H7 (cell line): ENCODE measurements around the gene TPSAB1. TPM values are rescaled to one million over a fixed set of nuclear protein-coding genes. Genes with fewer than 3 reads are reported as not detected.

ENCODE experiments used
- DNase-seq: peaks from one replicate; pipeline ENCODE4 v3.0.0; 2012
- H3K27me3 ChIP-seq: 2 replicates; pipeline ENCODE4 v1.6.0; 2011; ENCODE audit warnings: mild to moderate bottlenecking, low read length; ENCODE audit not compliant: control insufficient read depth, insufficient read depth
- H3K36me3 ChIP-seq: replicated peaks from 2 replicates; pipeline ENCODE4 v1.5.1; 2011; ENCODE audit warnings: low read length; ENCODE audit not compliant: control insufficient read depth, insufficient read depth
- H3K4me3 ChIP-seq: 2 replicates; pipeline ENCODE4 v1.5.1; 2011; ENCODE audit warnings: low read depth, mild to moderate bottlenecking, control low read depth, low read length, moderate library complexity; ENCODE audit not compliant: insufficient read depth
- total RNA-seq: library from RNA; depleted of rRNA; stranded (reverse); fragments of >200 nt; shearing (Covaris generic); gene quantifications from 2 replicates; pipeline ENCODE4 v1.2.3, GENCODE V29; 2014; rRNA removed

The TPSAB1 gene
- total RNA-seq, 1 experiment from 2014 or later, result not detected

DNA sequence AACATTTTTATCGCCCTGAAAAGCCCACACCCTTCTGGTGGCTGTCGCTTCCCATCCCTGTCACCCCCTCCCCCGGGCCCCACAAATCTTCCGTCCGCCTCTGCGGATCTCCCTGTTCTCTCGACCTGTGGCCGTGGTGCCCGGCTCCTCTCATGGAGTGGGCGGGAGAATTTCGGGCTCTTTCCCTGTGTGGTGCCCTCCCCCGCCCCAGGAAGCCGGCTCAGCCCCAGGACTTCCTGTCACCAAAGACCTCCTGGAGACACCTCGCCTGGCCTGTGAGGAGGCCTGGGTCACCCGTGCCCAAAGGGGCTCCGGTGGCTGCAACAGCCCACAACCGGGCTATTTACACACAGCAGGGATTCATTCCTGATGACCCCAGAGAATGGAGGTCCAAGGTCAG, 42.8 kb downstream of the TPSAB1 start:
- Histone ChIP-seq H3K27me3 (0 out of 2 replicates have a peak, but pooled peaks cover 1% of the 10 kb centered on the region), H3K36me3 (no peaks in the 10 kb centered on the region), H3K4me3 (no peak overlapping the region)
- DNase-seq, result peak; percentile 79

DNA sequence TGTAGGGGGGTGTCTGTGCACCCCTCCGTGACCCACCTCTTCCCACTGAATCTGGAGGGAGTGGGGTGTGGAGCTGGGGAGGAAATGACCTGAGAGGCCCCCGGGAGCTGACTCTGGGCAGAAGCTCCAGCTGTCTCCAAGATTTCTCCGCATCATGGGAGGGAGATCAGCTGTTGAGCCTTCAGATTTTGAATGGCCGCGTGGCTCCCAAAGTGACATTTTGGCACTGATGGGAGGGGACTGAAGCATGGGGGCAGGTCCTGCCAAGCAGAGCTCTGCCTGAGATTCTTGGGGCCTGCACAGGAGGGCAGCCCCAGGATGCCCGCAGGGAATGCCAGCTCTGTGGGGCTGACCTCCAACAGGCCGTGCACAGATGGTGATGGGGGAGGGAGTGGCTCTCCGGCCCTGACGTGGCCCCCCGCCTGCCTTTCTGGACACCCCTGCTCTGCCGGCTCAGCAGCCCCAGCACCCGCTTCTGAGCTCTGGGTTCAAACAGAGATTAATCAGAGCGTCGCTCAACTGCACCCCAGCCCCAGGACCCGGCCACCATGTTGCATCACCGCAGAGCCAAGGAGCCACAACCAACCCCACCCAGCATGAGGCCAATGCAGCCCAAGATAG, 43.6 kb downstream of the TPSAB1 start:
- DNase-seq, result peak; percentile 56
- peaks cover 1% of the 10 kb centered on the region; the same call in 1 of the 2 replicates for H3K27me3 ChIP-seq
- H3K4me3 ChIP-seq, result no peak overlapping the region
- no peaks in the 10 kb centered on the region for H3K36me3 ChIP-seq

DNA sequence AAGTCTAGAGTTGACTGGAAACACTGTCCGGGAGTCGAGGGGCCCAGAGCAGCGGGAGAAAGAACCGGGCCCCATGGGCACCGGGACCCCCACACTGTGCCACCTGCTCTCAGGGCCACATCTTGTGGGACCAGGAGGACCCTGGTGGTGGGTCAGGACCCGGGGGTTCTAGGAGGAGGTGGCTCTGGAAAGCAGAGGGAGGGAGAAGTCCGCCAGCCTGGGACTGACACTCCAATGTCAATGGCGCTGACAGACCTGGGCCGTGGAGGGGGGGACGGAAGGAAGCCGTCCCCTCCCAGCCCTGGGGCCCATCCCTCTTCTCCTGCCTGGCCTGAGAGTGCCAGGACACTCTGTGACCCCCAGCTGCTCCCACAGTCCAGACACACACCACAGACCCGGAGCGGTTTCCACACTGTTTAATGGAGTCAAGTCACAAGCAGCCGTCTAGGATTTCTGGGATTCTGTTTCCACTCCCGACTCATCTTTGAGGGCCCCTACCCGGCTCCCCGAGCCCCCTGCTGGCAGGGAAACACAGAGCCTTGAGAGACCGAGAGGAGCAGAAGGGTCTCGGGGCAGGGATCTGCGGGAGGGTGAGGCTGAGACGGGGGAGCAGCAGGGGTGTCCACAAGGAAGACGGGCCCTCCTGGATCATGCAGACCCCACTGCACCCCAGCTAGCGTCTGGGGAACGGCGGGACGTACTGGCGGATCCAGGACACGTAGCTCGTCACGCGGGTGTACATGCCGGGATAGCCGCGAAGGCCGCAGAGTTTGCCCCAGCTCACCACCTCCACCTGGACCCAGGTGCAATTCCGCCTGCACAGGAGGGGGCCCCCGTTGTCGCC, 45.4 kb downstream of the TPSAB1 start:
- peak; percentile 84 for DNase-seq
- H3K36me3 ChIP-seq, result no peaks in the 10 kb centered on the region
- peaks cover 14% of the 10 kb centered on the region for H3K27me3 ChIP-seq
- no peak overlapping the region for H3K4me3 ChIP-seq

DNA sequence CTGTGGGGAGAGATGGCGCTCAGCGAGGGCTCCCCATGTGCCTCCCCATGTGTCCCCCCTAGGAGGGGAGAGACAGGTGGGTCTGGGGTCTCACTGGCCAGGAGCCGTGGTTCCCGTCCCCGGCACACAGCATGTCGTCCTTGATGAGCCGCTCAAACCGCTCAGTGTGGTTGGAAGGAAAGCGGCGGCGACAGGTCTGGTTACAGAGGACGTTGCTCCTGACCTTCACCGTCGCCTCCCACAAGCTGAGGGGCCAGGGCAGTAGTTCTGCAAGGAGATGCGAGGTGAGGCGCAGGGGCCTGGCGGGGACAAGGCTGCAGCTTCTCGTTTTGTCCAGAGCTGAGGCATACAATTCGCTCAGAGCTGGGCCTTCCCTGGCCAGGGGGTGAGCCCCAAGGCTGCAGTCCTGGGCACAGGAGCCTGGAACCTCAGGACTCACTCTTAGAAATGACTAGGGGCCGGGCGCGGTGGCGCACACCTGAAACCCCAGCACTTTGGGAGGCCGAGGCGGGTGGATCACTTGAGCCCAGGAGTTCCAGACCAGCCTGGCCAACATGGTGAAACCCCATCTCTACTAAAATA, 46.1 kb downstream of the TPSAB1 start:
- peaks cover 16% of the 10 kb centered on the region for H3K27me3 ChIP-seq
- no peak overlapping the region for H3K4me3 ChIP-seq
- H3K36me3 ChIP-seq, result no peaks in the 10 kb centered on the region
- no peak for DNase-seq

DNA sequence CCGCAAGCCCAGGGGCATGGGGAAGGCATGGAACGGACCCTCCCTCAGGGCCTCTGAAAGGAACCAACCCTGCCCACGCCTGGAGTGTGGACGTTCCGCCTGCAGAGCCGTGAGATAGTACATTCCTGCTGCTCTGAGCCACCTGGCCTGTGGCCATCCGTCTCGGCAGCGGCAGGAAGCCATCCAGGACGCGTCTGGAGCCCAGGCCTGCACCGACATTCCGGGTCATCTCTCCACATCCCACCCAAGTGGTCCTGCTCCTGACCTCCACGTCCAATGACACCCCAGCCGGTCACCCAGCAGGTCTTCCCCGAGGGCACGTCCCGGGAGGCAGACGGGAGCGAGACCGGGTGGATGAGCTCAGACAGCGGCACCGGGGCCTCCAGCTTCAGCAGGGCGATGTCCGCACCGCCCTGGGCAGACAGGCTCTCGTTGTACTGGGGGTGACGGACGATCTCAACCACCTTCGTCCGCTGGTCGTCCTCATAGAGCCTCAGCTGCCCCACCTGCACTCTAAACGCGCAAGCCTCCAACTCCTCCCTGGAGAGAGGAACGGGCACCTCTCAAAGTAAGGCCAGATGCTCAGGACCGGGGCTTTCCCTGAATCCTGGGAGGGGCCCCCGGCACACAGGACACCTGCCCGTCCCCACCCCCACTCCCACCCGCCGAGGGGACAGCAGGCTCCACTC, 47.6 kb downstream of the TPSAB1 start:
- peak; percentile 61 for DNase-seq
- H3K4me3 ChIP-seq, result no peak overlapping the region
- peaks cover 16% of the 10 kb centered on the region for H3K27me3 ChIP-seq

DNA sequence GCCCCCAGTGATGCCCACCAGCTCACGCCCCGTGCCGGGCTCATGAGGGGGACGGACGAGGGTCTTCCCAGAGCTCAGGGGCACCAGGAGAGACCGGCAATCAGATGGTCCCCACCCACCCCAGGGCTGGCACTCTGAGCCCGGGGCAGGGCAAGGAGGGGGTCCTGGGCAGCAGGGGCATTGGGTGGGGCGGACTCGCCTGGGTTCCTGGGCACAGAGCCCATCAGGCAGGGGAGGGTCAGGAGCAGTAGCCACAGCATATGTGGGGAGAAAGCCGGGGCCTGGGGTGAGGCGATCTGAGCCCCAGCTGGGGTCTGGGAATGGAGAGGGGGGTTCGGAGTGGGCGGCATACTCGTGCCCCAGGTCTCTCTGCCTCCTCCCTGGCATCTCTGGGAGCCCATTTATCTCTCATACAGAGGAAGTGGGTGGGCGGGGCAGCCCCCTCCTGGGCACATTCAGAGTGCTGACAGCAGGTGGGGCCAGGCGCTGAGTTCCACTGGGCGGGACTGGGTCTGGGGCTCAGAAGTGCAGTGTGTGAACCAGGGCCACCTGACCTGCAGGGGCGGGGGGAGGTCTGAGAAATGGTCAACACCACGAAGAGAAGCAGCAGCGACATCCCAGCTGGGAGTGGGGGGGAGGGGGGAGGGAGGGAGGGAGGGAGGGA, 48.4 kb downstream of the TPSAB1 start:
- peaks cover 16% of the 10 kb centered on the region for H3K27me3 ChIP-seq
- H3K36me3 ChIP-seq, result no peaks in the 10 kb centered on the region
- DNase-seq, result peak; percentile 90
- H3K4me3 ChIP-seq, result peak overlapping the region; percentile 33; the same call in 1 of the 2 replicates

More for the DNA sequence above, 47.6 kb downstream of the TPSAB1 start:
- no peaks in the 10 kb centered on the region for H3K36me3 ChIP-seq

DNA sequence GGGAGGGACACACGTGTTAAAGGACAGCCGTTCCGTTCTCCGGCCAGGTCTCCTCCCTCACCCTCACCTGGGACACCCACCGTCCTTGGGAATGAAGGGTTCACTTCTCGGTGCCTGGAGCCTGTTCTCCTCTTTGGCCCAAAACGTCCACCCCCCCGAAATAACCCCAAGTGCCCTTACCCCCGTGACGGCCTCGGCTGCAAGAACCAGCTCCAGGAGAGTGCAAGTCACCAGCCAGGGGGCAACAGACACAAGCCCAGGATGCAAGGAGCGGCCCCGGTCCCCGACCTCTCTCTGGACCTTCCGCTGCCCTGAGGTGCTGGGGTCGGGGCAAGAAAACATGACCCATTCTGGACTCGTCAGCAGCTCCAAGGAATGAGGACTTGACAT, 49.0 kb downstream of the TPSAB1 start:
- Histone ChIP-seq H3K27me3 (peaks cover 16% of the 10 kb centered on the region), H3K4me3 (peak overlapping the region; percentile 33; the same call in 1 of the 2 replicates), H3K36me3 (no peaks in the 10 kb centered on the region)
- peak; percentile 76 for DNase-seq

DNA sequence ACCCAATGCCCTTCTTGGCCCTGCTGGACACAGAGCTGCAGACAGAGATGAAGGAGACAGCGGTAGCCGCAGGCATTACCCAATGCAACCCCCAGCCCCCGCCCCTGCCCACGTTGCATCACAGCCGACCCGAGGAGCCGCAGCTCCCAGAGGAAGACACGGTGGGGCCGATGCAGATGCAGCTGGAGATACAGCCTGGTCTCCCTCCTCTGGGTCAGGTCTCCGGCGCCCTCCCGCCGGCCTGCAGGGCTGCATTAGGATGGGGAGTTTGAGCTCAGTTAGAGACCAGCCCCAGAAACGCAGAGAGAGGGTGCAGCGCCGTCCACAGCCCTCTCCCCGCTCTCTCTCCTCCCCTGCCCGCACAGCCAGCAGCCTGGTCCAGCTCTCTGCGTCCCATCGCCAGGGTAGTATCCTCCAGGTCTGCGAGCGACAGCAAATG, 49.6 kb downstream of the TPSAB1 start:
- Histone ChIP-seq H3K36me3 (no peaks in the 10 kb centered on the region), H3K27me3 (peaks cover 16% of the 10 kb centered on the region), H3K4me3 (peak overlapping the region; percentile 33; the same call in 1 of the 2 replicates)
- DNase-seq, result peak; percentile 84

DNA sequence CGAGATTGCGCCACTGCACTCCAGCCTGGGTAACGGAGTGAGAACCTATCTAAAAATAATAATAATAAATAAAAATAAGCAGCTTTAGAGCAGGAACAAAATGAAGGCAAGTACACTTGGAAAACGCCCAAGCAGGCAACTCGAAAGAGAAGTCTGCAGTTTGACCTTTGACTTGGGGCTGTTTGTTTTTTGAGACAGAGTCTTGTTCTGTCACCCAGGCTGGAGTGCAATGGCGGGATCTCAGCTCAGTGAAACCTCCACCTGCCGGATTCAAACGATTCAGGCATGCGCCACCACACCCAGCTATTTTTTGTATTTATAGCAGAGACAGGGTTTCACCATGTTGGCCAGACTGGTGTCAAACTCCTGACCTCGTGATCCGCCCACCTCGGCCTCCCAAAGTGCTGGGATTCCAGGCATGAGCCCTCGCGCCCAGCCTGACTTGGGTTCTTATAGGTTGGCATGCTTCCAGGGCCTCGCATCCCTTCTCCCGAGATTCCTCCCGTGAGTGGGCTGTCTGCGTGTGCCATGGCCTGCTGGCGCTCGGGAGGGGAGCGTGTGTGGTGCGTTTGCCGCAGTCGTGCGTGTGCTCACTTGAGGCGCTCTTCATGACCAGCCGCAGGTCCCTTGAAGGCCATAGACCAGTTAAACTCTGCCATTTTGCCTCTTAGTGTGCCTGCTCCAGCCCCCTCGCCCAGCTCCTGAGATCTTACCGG, 50.5 kb downstream of the TPSAB1 start:
- H3K4me3 ChIP-seq, result no peak overlapping the region
- H3K27me3 ChIP-seq, result peaks cover 16% of the 10 kb centered on the region
- peak; percentile 41 for DNase-seq
- no peaks in the 10 kb centered on the region for H3K36me3 ChIP-seq

DNA sequence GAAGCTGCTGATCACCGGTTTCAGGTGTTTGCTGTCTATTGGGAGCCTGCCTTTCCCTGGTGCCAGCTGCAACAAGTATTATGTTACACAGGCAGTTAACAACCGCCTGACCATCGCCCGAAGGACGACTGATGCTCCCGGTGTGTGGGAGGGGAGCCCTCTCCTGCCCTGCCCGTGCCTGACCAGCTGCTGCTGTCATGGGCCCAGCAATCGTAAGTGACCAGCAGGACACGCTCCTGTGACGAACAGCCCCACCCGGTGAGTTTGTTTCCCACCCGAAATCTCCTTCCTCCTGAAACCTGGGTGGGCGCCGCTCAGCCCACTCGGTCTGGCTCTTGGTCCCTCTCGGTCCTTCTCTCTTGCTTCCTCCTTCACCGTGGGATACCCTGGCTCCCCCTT, 51.1 kb downstream of the TPSAB1 start:
- peak; percentile 38 for DNase-seq
- H3K4me3 ChIP-seq, result no peak overlapping the region
- no peaks in the 10 kb centered on the region for H3K36me3 ChIP-seq
- peaks cover 16% of the 10 kb centered on the region for H3K27me3 ChIP-seq

Other genes starting within 250 kb of the TPSAB1 start
- 0.18 and 0.21 TPM in 2 replicates for gene SSTR5, start 168.0 kb upstream of the TPSAB1 start, total RNA-seq
- not detected in 2 replicates for gene C1QTNF8, start 144.5 kb upstream of the TPSAB1 start, total RNA-seq
- gene CACNA1H, start 87.6 kb upstream of the TPSAB1 start, total RNA-seq, result 24.8 and 27.3 TPM in 2 replicates
- gene TPSG1, start 15.4 kb upstream of the TPSAB1 start, total RNA-seq, result not detected in 2 replicates
- not detected in 2 replicates for gene TPSB2, start 10.5 kb upstream of the TPSAB1 start, total RNA-seq
- not detected in 2 replicates for gene TPSD1, start 15.4 kb downstream of the TPSAB1 start, total RNA-seq
- 79.9 and 80.2 TPM in 2 replicates for gene UBE2I, start 68.9 kb downstream of the TPSAB1 start, total RNA-seq
- 2.6 and 5.7 TPM in 2 replicates for gene BAIAP3, start 92.9 kb downstream of the TPSAB1 start, total RNA-seq
- 87.7 and 99.4 TPM in 2 replicates for gene TSR3, start 111.2 kb downstream of the TPSAB1 start, total RNA-seq
- gene GNPTG, start 111.2 kb downstream of the TPSAB1 start, total RNA-seq, result 16.2 and 21.5 TPM in 2 replicates
- 22.0 and 24.3 TPM in 2 replicates for gene UNKL, start 174.0 kb downstream of the TPSAB1 start, total RNA-seq
- gene UQCC4, start 180.0 kb downstream of the TPSAB1 start, total RNA-seq, result 30.0 and 32.8 TPM in 2 replicates
- gene PERCC1, start 190.4 kb downstream of the TPSAB1 start, total RNA-seq, result not detected in 2 replicates
- 0.11 TPM in 1 of 2 replicates, not detected in the other for gene CCDC154, start 203.9 kb downstream of the TPSAB1 start, total RNA-seq
- gene CLCN7, start 234.3 kb downstream of the TPSAB1 start, total RNA-seq, result 39.1 and 42.6 TPM in 2 replicates
- not detected in 2 replicates for gene PTX4, start 248.2 kb downstream of the TPSAB1 start, total RNA-seq